NCI-H2196 (cell line): ENCODE data around the gene OR2D3.
"Not testable (repeated sequence)": the region's sequence is repeated elsewhere in the genome, so short reads cannot be mapped to it uniquely, and the experiment has no call there.

Experiments used
- DNase-seq: peaks from one replicate; lab custom pipeline; 2025; ENCODE audit not compliant: unreplicated experiment; lab: John Stamatoyannopoulos, UW

OR2D3 gene, protein sequence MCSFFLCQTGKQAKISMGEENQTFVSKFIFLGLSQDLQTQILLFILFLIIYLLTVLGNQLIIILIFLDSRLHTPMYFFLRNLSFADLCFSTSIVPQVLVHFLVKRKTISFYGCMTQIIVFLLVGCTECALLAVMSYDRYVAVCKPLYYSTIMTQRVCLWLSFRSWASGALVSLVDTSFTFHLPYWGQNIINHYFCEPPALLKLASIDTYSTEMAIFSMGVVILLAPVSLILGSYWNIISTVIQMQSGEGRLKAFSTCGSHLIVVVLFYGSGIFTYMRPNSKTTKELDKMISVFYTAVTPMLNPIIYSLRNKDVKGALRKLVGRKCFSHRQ

GRCh38 chr11:6920702-6921101 is at the start of gene OR2D3:
OR2D3 (plus strand) TSS chr11:6921002; CDS start chr11:6921002, 0 bp downstream.
- DNase-seq, result no peak

GRCh38 chr11:6871278-6871677 is 49.5 kb upstream of the OR2D3 start:
- no peak for DNase-seq

- DNase-seq, result no peak
Measured at GRCh38 chr11:6875761-6876160, 45.0 kb upstream of the OR2D3 start.

GRCh38 chr11:6876325-6876724 is 44.5 kb upstream of the OR2D3 start, which contains the start of gene OR10A4:
OR10A4 (plus strand) TSS chr11:6876625; CDS start chr11:6876648, 23 bp downstream.
- no peak for DNase-seq

DNA sequence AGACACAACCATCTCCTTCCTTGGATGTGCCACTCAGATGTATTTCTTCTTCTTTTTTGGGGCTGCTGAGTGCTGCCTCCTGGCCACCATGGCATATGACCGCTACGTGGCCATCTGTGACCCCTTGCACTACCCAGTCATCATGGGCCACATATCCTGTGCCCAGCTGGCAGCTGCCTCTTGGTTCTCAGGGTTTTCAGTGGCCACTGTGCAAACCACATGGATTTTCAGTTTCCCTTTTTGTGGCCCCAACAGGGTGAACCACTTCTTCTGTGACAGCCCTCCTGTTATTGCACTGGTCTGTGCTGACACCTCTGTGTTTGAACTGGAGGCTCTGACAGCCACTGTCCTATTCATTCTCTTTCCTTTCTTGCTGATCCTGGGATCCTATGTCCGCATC is 43.9 kb upstream of the OR2D3 start:
- no peak for DNase-seq

DNA sequence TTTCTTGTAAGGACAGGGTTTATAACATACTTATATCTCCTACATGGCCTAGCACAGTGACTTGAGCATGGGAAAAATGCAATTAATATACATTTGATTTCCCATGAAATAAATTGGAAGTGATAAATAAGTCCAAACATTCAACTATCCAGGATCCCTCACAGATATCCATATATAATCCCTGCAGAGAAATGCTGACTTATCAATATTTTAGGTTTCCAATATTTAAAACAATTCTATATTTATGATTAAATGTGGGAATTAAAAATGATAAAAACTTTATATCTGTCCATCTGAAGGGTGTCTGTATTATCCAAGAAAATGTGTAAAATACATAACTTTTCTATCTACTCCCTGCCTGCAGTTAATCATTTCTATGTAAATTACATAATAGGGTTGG is 38.1 kb upstream of the OR2D3 start:
- DNase-seq, result no peak

DNA sequence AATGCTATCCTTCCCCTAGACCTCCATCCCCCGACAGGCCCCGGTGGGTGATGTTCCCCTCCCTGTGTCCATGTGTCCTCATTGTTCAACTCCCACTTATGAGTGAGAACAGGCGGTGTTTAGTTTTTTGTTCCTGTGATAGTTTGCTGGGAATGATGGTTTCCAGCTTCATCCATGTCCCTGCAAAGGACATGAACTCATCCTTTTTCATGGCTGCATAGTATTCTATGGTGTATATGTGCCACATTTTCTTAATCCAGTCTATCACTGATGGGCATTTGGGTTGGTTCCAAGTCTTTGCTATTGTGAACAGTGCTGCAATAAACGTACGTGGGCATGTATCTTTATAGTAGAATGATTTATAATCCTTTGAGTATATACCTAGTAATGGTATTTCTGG is 33.1 kb upstream of the OR2D3 start:
- DNase-seq, result not testable (repeated sequence)

- no peak for DNase-seq
Measured at GRCh38 chr11:6888830-6889229, 32.0 kb upstream of the OR2D3 start.

GRCh38 chr11:6889835-6890234 is 31.0 kb upstream of the OR2D3 start:
- no peak for DNase-seq

GRCh38 chr11:6892400-6892799 is 28.4 kb upstream of the OR2D3 start, which contains the start of gene OR2D2:
OR2D2 (minus strand) TSS chr11:6892500; CDS start chr11:6892500, 0 bp downstream.
- no peak for DNase-seq

- DNase-seq, result no peak
Measured at GRCh38 chr11:6894097-6894496, 26.7 kb upstream of the OR2D3 start.

GRCh38 chr11:6895010-6895409 is 25.8 kb upstream of the OR2D3 start:
- DNase-seq, result no peak

- no peak for DNase-seq
Measured at GRCh38 chr11:6898911-6899310, 21.9 kb upstream of the OR2D3 start.

DNA sequence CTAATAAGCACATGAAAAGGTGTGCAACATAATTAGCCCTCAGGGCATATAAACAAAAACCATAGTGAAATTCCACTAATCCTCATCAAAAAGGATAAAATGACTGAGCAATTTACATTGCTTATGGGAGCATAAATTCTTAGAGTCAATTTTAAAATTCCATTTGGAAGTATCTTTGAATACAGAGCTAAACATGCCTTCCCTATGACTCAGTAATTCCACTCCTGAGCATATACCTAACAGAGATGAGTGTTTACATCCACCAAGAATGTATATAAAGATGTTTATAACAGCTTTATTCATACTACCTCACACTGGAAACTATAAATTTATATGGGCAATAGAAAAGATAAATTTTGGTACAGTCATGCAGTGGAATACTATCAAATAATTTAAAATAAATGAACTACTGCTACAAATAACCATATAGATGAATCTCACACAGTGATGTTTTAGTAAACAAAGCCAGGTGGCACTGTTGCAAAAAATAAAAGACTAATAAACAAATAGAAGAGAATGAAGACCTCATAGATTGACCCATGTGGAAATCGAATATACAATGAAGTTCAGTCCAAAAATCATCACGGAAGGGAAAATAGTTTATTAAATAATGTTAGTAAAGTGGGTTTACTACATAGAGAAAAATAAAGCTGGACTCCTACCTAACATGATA is 20.3 kb upstream of the OR2D3 start:
- DNase-seq, result no peak

GRCh38 chr11:6904804-6905203 is 16.0 kb upstream of the OR2D3 start:
- not testable (repeated sequence) for DNase-seq

GRCh38 chr11:6911378-6911777 is 9.4 kb upstream of the OR2D3 start:
- DNase-seq, result no peak

DNA sequence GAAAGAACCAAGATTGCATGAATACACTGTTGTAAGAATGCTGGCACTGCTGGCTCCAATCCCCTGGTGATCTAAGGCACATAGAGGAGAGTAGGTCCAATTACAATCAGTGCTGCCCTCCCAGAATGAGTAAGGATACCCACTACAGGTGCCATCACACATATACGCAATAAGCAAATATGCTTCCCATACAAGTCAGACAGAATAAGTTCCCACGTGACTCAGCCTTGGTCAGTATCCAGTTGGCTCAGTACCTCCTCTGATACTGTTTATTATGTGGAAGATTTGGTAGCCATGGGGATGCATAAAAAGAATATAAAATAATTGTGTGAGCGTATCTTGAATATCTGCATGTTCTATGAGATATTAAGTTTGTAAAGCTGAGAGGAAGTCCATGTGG is 8.9 kb upstream of the OR2D3 start:
- DNase-seq, result no peak

- no peak for DNase-seq
Measured at GRCh38 chr11:6919698-6920097, 1.1 kb upstream of the OR2D3 start.

GRCh38 chr11:6925007-6925577 is 4.3 kb downstream of the OR2D3 start:
- DNase-seq, result no peak

DNA sequence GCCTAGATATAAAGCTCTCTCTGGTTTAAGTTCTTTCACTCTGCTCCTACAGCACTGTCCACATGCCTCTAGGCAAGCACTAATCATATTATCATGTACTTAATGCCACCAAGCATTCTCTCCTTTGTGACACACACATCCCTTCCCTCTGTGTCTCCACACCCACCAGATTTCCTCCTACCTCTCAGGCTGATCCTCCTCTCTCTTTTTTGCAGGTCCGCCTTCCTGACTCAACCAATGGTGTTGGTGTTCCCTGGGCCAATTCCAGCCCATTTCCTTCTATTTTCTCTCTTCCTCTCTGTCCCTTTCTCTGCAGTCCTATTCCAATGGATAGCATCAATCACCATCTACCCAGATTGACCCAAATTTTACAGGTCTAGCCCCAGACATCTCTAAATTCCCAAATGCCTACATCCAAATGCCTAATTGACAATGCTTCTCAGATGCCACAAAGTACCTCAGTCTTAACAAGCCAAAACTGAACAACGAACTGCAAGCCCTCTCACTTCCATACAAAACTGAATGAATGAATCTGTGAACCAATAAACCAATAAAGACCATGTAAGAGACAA is 4.9 kb downstream of the OR2D3 start:
- no peak for DNase-seq

DNA sequence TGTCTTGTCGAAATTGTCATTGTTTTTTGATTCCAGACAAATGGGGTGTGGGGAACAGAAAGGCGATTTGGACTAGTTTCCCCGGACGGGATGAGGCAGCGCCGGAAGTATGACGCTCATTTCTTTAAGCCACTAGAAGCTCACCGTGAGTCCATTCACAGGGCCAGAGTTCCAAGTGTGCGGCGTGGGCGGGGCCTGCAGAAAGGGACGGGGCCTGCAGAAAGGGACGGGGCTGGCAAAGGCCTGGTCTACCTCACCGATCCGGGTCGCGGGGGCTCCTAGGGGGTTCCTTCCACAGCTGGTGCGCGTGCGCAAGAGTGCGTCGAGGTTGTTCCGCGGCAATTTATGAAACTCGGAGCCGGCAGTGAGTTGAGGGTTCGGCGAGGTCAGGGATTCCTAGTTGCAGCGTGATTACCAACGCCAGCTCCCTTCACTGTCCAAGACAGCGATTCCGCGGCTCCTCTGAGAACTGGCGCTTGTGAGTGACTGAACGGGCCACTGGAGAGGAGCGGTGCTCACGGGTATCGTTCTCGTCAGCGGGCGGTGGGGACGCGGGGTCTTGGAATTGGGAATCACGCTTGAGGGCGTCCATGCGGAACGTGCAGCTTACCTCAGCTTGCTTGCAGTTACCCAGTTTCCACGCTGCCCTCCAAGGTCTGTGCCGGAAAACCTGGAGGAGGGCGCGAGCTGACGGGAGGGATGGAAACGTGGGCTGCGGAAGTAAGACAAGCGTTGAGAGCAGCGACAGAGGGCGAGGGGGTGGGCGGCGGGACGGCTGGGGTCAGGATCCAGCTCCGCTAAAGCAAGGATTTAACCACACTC is 5.6 kb downstream of the OR2D3 start, which contains the start of gene ZNF215:
Gene ZNF215, plus strand, starts transcription at position 219 of the 822 bp plus-strand sequence. CDS start 5,847 bp downstream, outside the sequence.
- peak; percentile 76 for DNase-seq
